ENCODE measurements around the gene ABCC5. TPM values are rescaled to one million over a fixed set of nuclear protein-coding genes. Genes with fewer than 3 reads are reported as not detected.

Gene ABCC5
- 10.6 and 19.1 TPM in 2 replicates for total RNA-seq

GRCh38 chr3:184017672-184018423, at the start of gene ABCC5:
ABCC5 (minus strand) TSS chr3:184017884; CDS start chr3:184014392, 3,492 bp downstream.

GRCh38 chr3:184052767-184053166, 35.1 kb upstream of the ABCC5 start, which contains the start of gene HTR3C:
HTR3C (plus strand) TSS chr3:184053047; CDS start chr3:184053081, 34 bp downstream.

GRCh38 chr3:184031187-184031792, 13.6 kb upstream of the ABCC5 start, which contains the start of gene HTR3D:
HTR3D (plus strand) TSS chr3:184031742; CDS start chr3:184031742, 0 bp downstream.

GRCh38 chr3:183884427-183885296, 133.0 kb downstream of the ABCC5 start, which contains the start of gene PARL:
PARL (minus strand) TSS chr3:183884880; CDS start chr3:183884846, 34 bp downstream.

Other genes with a start within 250 kb of the ABCC5 start
- gene MAP6D1, start 192.3 kb downstream of the ABCC5 start, total RNA-seq, result 0.43 and 0.69 TPM in 2 replicates
- gene PARL, start 133.0 kb downstream of the ABCC5 start, total RNA-seq, result 29.9 and 32.0 TPM in 2 replicates
- not detected in 2 replicates for gene HTR3D, start 13.9 kb upstream of the ABCC5 start, total RNA-seq
- gene HTR3C, start 35.2 kb upstream of the ABCC5 start, total RNA-seq, result under 0.01 and 0.09 TPM in 2 replicates
- gene HTR3E, start 79.2 kb upstream of the ABCC5 start, total RNA-seq, result not detected in 2 replicates
- gene EIF2B5, start 117.5 kb upstream of the ABCC5 start, total RNA-seq, result 34.0 and 43.5 TPM in 2 replicates
- gene DVL3, start 137.5 kb upstream of the ABCC5 start, total RNA-seq, result 17.8 and 21.4 TPM in 2 replicates
- 468 and 497 TPM in 2 replicates for gene AP2M1, start 157.0 kb upstream of the ABCC5 start, total RNA-seq
- 49.1 and 53.1 TPM in 2 replicates for gene ABCF3, start 168.3 kb upstream of the ABCC5 start, total RNA-seq
- gene VWA5B2, start 211.7 kb upstream of the ABCC5 start, total RNA-seq, result not detected in 2 replicates
- 17.8 and 21.1 TPM in 2 replicates for gene ALG3, start 231.1 kb upstream of the ABCC5 start, total RNA-seq
- gene EEF1AKMT4, start 231.8 kb upstream of the ABCC5 start, total RNA-seq, result 2.6 and 4.0 TPM in 2 replicates
- not detected in 2 replicates for gene CAMK2N2, start 243.7 kb upstream of the ABCC5 start, total RNA-seq

All from dermis lymphatic vessel endothelial cell (primary cell).